OCI-LY1 (cell line): ENCODE data around the gene GALC.

Experiments used
- CTCF ChIP-seq: fragments of 200-600 bp; sonication (generic), shearing (Covaris generic); IDR thresholded peaks from 2 replicates; pipeline ENCODE4 v1.5.1; 2017; ENCODE audit warnings: mild to moderate bottlenecking, antibody characterized with exemption, low read length, moderate library complexity, mixed read lengths
- EZH2 ChIP-seq: fragments of 200-600 bp; sonication (generic), shearing (Covaris generic); IDR thresholded peaks from 2 replicates; pipeline ENCODE4 v1.8.0; 2017; ENCODE audit warnings: borderline replicate concordance, mixed run types, mild to moderate bottlenecking, antibody characterized with exemption, low read length, moderate library complexity, mixed read lengths

DNA sequence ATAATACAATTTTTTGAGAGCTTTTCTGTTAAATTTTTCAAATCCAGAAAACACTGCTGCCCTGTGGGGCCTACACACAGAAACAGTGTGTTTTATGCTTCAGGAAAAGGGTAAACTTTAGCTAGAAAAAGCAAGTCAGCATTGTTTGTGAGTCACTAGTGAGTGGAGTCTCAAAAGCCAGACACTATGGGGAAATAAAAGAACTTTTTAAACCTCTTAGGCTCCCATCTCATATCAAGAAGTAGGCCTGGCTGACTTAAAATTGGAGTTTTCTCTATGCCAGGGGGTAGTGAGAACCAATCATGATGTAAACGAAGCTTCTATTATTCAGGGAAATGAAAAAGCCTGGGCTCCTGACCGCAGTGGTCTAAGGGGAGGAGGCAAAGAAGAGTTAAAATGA lies 24.6 kb upstream of the GALC start:
- TF ChIP-seq CTCF (no peak), EZH2 (no peak)
